Measurements from ENCODE around the gene EVA1A.

- TF ChIP-seq POLR2A (IDR thresholded peaks at IDR 0.05) (no peak), CTCF (IDR thresholded peaks at IDR 0.05) (no peak)
These were observed 13.2 kb downstream of the EVA1A start for GRCh38 chr2:75547345-75548035.
